ENCODE data around the gene ATP1A1. TPM values are rescaled to one million over a fixed set of nuclear protein-coding genes. Genes with fewer than 3 reads are reported as not detected.

ATP1A1 gene
- total and polyA plus RNA-seq, 9 of the 15 experiments (the other 6 are each of a cell fraction or from before 2014, with no cell fraction given): 99.3 to 513 (median 234) TPM

DNA sequence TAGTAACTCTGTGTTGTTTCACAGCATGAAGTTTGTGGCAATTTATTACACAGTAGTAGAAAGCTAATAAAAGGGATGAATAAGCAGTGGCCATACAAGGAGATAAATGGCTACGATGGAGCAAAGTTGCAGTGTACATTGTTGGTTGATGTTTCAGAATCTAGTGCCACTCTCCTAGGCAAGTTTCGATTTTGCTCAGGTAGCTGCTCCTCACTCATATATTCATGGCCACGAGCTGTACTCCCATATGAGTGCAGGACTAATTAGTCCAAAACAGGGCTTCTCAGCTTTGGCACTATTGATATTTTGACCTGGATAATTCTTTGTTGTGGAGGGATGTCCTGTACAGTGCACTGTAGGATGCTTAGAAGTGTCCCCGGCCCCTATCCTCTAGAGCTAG, 30.0 kb upstream of the ATP1A1 start:
- intact Hi-C loops (cut with micrococcal nuclease) (no loop called here), in situ Hi-C loops (cut with MboI) (no loop called here)
- H3K9ac ChIP-seq (ENCODE audit: insufficient read depth in 1 of 2, low read depth in 2 of 2, low read length in 2 of 2): no peak overlapping the region
- FAIRE-seq (no peak), ATAC-seq (no peak), DNase-seq (ENCODE audit: extremely low read depth in 1 of 4, low spot score in 3 of 4) (no peak)
- peaks cover 7 to 16% of the 10 kb centered on the region in 2 experiments for H3K27me3 ChIP-seq (ENCODE audit: control insufficient read depth in 2 of 2, insufficient read depth in 2 of 2, low read length in 2 of 2)
- H3K4me2 ChIP-seq (ENCODE audit: insufficient read depth, low read length): no peak overlapping the region
- ChIA-PET POLR2A (interaction anchor here (1.1 to 1.3 kb wide), 3 partner anchors 14 to 40 kb away, joined by 3 to 4 read pairs (median 4); no protein-coding TSS in a partner anchor), CTCF (ENCODE audit: low intra/inter-chr PET ratio) (no interaction called here)
- 1% methylated on average over 4 of the region's 4 CpGs for WGBS (ENCODE audit: insufficient coverage, low coverage, missing lambda C conversion rate)
- H3K4me1 ChIP-seq (replicated peaks in 1 of 2; ENCODE audit: control insufficient read depth in 2 of 2, insufficient read depth in 2 of 2, low read length in 2 of 2): no peaks in the 10 kb centered on the region
- no TSS peak for BruUV-seq (replicated peaks)
- H2AFZ ChIP-seq (ENCODE audit: low read depth, low read length): no peak overlapping the region
- no peak overlapping the region for H3K4me3 ChIP-seq
- H3K79me2 ChIP-seq (ENCODE audit: control insufficient read depth, insufficient read depth, low read length): no peaks in the 10 kb centered on the region
- no peak overlapping the region for H3K27ac ChIP-seq (ENCODE audit: extremely low read depth, low read depth, low read length)
- H3K9me1 ChIP-seq (ENCODE audit: control insufficient read depth, insufficient read depth, low read length): no peaks in the 10 kb centered on the region
- H3K36me3 ChIP-seq (ENCODE audit: control insufficient read depth, insufficient read depth, low read length): no peaks in the 10 kb centered on the region
- H3K9me3 ChIP-seq (replicated peaks; ENCODE audit: control insufficient read depth, insufficient read depth, low read depth, low read length): no peaks in the 10 kb centered on the region
- no peaks in the 10 kb centered on the region for H4K20me1 ChIP-seq (replicated peaks; ENCODE audit: control insufficient read depth, insufficient read depth, low read length)
- TF ChIP-seq RAD51 (IDR thresholded peaks at IDR 0.05; ENCODE audit: borderline replicate concordance, low read depth): no peak
- TF ChIP-seq NR2F6 (CRISPR knock-in tag; IDR thresholded peaks at IDR 0.05): no peak
- TF ChIP-seq, protein P1, sequence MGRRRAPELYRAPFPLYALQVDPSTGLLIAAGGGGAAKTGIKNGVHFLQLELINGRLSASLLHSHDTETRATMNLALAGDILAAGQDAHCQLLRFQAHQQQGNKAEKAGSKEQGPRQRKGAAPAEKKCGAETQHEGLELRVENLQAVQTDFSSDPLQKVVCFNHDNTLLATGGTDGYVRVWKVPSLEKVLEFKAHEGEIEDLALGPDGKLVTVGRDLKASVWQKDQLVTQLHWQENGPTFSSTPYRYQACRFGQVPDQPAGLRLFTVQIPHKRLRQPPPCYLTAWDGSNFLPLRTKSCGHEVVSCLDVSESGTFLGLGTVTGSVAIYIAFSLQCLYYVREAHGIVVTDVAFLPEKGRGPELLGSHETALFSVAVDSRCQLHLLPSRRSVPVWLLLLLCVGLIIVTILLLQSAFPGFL (CRISPR knock-in tag; IDR thresholded peaks at IDR 0.05): no peak
- TF ChIP-seq ELF1 (tag; IDR thresholded peaks at IDR 0.05): no peak

DNA sequence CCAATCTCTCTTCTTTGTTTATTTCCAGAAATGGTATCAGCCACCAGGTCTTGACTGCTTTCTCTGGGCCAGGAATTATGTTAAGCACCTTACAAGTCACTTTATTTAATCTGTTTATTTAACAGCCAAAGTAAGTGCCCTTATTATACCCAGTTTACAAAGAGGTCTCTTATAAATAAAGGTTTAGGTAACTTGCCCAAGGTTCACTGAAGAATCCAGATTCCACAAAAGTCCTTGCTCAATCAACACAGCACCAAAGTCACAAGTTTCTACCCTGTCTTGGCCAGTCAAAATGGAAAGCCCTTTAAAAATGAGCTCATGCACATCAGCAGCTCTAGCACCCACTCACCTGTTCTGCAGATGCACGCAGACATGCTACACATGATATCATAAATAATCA, 28.0 kb upstream of the ATP1A1 start:
- ChIA-PET CTCF (ENCODE audit: low intra/inter-chr PET ratio) (interaction anchor here (0.9 kb wide), 1 partner anchor 9 kb away, joined by 3 read pairs; no protein-coding TSS in a partner anchor), POLR2A (interaction anchor here (1.8 kb wide), 1 partner anchor 11 kb away, joined by 4 read pairs; no protein-coding TSS in a partner anchor)
- no peaks in the 10 kb centered on the region for H3K4me1 ChIP-seq (replicated peaks in 1 of 2; ENCODE audit: control insufficient read depth in 2 of 2, insufficient read depth in 2 of 2, low read length in 2 of 2)
- ATAC-seq (no peak), FAIRE-seq (no peak), DNase-seq (ENCODE audit: extremely low read depth in 1 of 4, low spot score in 3 of 4) (no peak)
- H3K36me3 ChIP-seq (ENCODE audit: control insufficient read depth, insufficient read depth, low read length): no peaks in the 10 kb centered on the region
- no peaks in the 10 kb centered on the region for H3K9me1 ChIP-seq (ENCODE audit: control insufficient read depth, insufficient read depth, low read length)
- no peak overlapping the region for H3K9ac ChIP-seq (ENCODE audit: insufficient read depth in 1 of 2, low read depth in 2 of 2, low read length in 2 of 2)
- H3K9me3 ChIP-seq (replicated peaks; ENCODE audit: control insufficient read depth, insufficient read depth, low read depth, low read length): no peaks in the 10 kb centered on the region
- no peak overlapping the region for H3K4me3 ChIP-seq
- H2AFZ ChIP-seq (ENCODE audit: low read depth, low read length): no peak overlapping the region
- 0% methylated on average over 1 of the region's 1 CpG for WGBS (ENCODE audit: insufficient coverage, low coverage, missing lambda C conversion rate)
- no peak overlapping the region for H3K4me2 ChIP-seq (ENCODE audit: insufficient read depth, low read length)
- intact Hi-C loops (cut with micrococcal nuclease) (no loop called here), in situ Hi-C loops (cut with MboI) (no loop called here)
- TF ChIP-seq KAT2B (IDR thresholded peaks at IDR 0.05; ENCODE audit: low read depth, low read length): no peak
- TF ChIP-seq, protein P2, sequence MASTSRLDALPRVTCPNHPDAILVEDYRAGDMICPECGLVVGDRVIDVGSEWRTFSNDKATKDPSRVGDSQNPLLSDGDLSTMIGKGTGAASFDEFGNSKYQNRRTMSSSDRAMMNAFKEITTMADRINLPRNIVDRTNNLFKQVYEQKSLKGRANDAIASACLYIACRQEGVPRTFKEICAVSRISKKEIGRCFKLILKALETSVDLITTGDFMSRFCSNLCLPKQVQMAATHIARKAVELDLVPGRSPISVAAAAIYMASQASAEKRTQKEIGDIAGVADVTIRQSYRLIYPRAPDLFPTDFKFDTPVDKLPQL (IDR thresholded peaks at IDR 0.05; ENCODE audit: extremely low read depth, insufficient read length): no peak
- no peak for TF ChIP-seq PRPF4 (IDR thresholded peaks at IDR 0.05; ENCODE audit: insufficient read depth, low read depth, low read length, poor library complexity, severe bottlenecking)
- H3K79me2 ChIP-seq (ENCODE audit: control insufficient read depth, insufficient read depth, low read length): no peaks in the 10 kb centered on the region
- BruUV-seq (replicated peaks): no TSS peak
- H3K27ac ChIP-seq (ENCODE audit: extremely low read depth, low read depth, low read length): no peak overlapping the region
- peaks cover 7 to 12% of the 10 kb centered on the region in 2 experiments; a peak in 4 of 5 replicates for H3K27me3 ChIP-seq (ENCODE audit: control insufficient read depth in 2 of 2, insufficient read depth in 2 of 2, low read length in 2 of 2)
- no peaks in the 10 kb centered on the region for H4K20me1 ChIP-seq (replicated peaks; ENCODE audit: control insufficient read depth, insufficient read depth, low read length)
